ENCODE measurements around the gene ATP6V1E1. TPM values are rescaled to one million over a fixed set of nuclear protein-coding genes. Genes with fewer than 3 reads are reported as not detected.

Gene ATP6V1E1
- total RNA-seq, 1 experiment from 2014 or later: 89.2 TPM

GRCh38 chr22:17589810-17590375, 38.7 kb downstream of the ATP6V1E1 start:
- H2AK5ac ChIP-seq (ENCODE audit: insufficient read length, low read length): no peak overlapping the region
- H2AFZ ChIP-seq (ENCODE audit: low read length): no peak overlapping the region
- H3K4ac ChIP-seq (ENCODE audit: low read depth, low read length): no peak overlapping the region
- H3K23me2 ChIP-seq (ENCODE audit: insufficient read length, low read depth, low read length, poor library complexity, severe bottlenecking): no peaks in the 10 kb centered on the region
- no peak overlapping the region for H2BK20ac ChIP-seq (ENCODE audit: low read depth, low read length, poor library complexity, severe bottlenecking)
- H3K27ac ChIP-seq (ENCODE audit: insufficient read length, low read depth, low read length): no peak overlapping the region
- no peak overlapping the region for H2BK15ac ChIP-seq (ENCODE audit: low read depth, low read length)
- no peak overlapping the region for H3K4me3 Mint-ChIP-seq
- no peaks in the 10 kb centered on the region for H3K9me3 Mint-ChIP-seq
- H2BK12ac ChIP-seq (ENCODE audit: insufficient read length, low read depth, low read length): no peak overlapping the region
- no peak overlapping the region for H2BK120ac ChIP-seq (ENCODE audit: low read depth, low read length, poor library complexity, severe bottlenecking)
- no peak overlapping the region for H4K8ac ChIP-seq (replicated peaks; ENCODE audit: insufficient read length, low read depth, low read length)
- no peaks in the 10 kb centered on the region for H3K27me3 ChIP-seq (ENCODE audit: insufficient read depth, low read length)
- H3K14ac ChIP-seq (ENCODE audit: insufficient read depth, low read length): no peak overlapping the region
- H4K91ac ChIP-seq (ENCODE audit: insufficient read length, low read depth, low read length): no peak overlapping the region
- H3K4me2 ChIP-seq (ENCODE audit: insufficient read depth, insufficient read length, low read length): no peak overlapping the region
- H3K9me3 ChIP-seq (ENCODE audit: control insufficient read depth, low read depth, low read length): no peaks in the 10 kb centered on the region
- no peak overlapping the region for H3K9ac ChIP-seq (ENCODE audit: extremely low read depth, insufficient read length, low read length)
- no peak overlapping the region for H2BK5ac ChIP-seq (ENCODE audit: insufficient read length, low read length)
- no peak for TF ChIP-seq CTCF (conservative IDR thresholded peaks at IDR 0.05)
- no peaks in the 10 kb centered on the region for H3K79me2 ChIP-seq (ENCODE audit: insufficient read depth, low read length)
- H3K27ac Mint-ChIP-seq: peak overlapping the region; percentile 14 to 73 (median 49); a peak in 3 of 7 replicates
- no peaks in the 10 kb centered on the region for H3K79me1 ChIP-seq (ENCODE audit: insufficient read depth, low read depth, low read length, poor library complexity, severe bottlenecking)
- no peak overlapping the region for H3T11ph ChIP-seq (ENCODE audit: low read length)
- no peaks in the 10 kb centered on the region for H3K4me1 ChIP-seq (ENCODE audit: insufficient read depth, low read length)
- WGBS (ENCODE audit: extremely low coverage, insufficient read length, low lambda C conversion rate): no CpG with 5 or more reads among the region's 10 CpGs
- H3K23ac ChIP-seq (ENCODE audit: insufficient read length, low read depth, low read length): no peak overlapping the region
- no peaks in the 10 kb centered on the region for H3K27me3 Mint-ChIP-seq (ENCODE audit: low read depth)
- no peak overlapping the region for H4K5ac ChIP-seq (ENCODE audit: insufficient read length, low read depth, low read length)
- no peaks in the 10 kb centered on the region for H4K20me1 ChIP-seq (ENCODE audit: control insufficient read depth, insufficient read depth, insufficient read length)
- H3K4me1 Mint-ChIP-seq: peaks cover 0 to 2% of the 10 kb centered on the region in 2 experiments; a peak in 1 of 4 replicates
- no peak overlapping the region for H3K56ac ChIP-seq (ENCODE audit: insufficient read length, low read depth, low read length)
- H3K18ac ChIP-seq (ENCODE audit: insufficient read length, low read depth, low read length): no peak overlapping the region
- no peak for DNase-seq
- H3K36me3 Mint-ChIP-seq (ENCODE audit: insufficient read depth in 1 of 3, low read depth in 3 of 3): peaks cover 33 to 51% (median 39%) of the 10 kb centered on the region in 3 experiments
